NCI-H146 treated with DMSO at 0.1 percent for 48 hours (cell line): ENCODE measurements around the gene TSNAXIP1.

Experiments used
- DNase-seq: peaks from one replicate; lab custom pipeline; 2025; ENCODE audit not compliant: unreplicated experiment; lab: John Stamatoyannopoulos, UW

Gene TSNAXIP1

DNA sequence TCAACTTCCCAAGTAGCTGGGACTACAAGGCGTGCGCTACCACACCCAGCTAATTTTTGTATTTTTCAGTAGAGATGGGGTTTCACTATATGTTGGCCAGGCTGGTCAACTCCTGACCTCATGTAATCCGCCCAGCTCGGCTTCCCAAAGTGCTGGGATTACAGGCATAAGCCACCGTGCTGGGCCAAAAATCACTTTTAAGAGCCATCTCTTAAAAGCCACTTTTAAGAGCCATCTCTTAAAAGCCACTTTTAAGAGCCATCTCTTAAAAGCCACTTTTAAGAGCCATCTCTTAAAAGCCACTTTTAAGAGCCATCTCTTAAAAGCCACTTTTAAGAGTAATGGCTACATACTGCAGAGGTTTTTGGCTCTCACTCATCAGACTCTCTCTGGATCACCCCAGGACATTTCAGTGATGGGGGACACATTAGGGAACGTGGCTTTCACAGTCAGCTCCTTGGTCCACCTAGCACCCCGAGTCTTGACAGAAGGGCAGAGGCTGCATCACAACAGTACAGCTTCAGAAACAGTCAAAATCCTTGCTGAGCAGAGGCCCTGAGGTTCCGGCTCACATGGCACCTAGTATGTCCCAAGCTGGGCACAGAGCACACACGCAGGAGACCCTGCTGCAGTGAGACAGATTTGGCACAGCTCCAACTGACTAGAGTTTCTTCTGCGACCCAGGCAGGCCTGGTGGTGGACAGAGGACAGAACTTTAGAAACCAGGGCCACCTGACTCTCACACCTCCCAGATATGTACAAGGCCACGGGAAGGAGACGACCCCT lies 23.9 kb upstream of the TSNAXIP1 start:
- no peak for DNase-seq

DNA sequence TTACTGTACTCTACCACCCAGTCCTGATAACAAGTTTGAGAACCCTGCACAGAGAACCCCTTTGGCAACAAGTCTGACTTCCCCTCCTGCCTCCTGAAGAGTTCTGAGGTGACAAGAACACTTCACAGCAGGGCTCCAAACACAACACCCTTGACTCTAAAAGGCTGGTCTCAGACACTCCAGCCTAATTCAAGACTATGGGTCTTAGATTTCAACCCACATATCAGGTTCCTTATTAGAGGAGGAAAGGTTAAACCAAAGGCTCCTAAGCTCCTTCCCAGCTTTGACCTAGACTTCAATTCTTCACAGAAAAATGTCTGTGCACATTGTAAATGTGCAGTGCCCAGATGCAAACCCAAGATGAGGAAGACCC lies 23.4 kb upstream of the TSNAXIP1 start:
- no peak for DNase-seq

DNA sequence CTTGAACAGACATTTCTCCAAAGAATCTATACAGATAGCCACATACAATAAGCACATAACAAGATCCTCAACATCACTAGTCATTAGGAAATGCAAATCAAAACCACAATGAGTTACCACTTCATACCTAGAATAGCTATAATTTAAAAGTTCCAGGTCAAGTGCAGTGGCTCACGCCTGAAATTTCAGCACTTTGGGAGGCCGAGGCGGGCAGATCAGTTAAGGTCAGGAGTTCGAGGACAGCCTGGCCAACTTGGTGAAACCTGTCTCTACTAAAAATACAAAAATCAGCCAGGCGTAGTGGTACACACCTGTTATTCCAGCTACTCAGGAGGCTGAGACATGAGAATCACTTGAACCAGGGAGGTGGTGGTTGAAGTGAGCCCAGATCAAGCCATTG lies 20.2 kb upstream of the TSNAXIP1 start:
- no peak for DNase-seq

DNA sequence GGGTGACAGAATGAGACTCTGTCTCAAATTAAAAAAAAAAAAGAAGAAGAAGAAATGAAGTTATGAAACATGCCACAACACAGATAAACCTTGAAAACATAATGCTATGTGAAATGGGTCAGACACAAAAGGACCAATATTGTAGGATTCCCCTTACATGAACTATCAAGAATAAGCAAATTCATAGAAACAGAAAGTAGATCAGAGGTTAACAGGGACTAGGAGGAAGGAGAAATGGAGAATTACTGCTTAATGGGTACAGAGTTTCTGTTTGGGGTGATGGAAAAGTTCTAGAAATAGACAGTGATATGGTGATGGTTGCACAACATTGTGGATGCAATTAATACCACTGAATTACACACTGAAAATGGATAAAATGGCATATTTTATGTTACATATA lies 16.6 kb upstream of the TSNAXIP1 start:
- DNase-seq = no peak

DNA sequence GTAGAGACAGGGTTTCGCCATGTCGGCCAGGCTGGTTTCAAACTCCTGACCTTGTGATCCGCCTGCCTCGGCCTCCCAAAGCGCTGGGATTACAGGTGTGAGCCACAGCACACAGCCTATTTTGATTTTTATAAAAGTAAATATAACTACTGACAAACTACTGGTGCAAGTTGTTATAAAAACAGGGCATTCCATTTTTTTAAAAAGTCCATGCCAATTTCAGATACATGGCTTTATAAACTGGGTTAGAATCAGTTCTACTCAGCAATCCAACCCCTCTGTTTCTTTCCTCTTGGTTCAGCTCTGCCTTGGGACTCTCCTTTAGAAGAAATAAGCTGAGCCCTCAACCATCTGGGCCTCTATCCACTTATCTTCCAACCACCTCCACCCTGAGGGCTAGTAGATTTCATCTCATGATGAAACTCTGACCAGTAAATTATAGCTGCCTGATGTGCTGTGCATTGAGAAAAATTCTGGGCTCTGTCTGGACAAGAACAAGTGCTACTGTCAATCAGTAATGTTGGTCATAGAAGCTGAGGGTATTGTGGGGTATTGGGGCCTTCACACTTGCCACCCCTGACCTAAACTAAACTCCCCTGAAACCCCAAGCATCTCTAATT lies 10.5 kb upstream of the TSNAXIP1 start:
- no peak for DNase-seq

DNA sequence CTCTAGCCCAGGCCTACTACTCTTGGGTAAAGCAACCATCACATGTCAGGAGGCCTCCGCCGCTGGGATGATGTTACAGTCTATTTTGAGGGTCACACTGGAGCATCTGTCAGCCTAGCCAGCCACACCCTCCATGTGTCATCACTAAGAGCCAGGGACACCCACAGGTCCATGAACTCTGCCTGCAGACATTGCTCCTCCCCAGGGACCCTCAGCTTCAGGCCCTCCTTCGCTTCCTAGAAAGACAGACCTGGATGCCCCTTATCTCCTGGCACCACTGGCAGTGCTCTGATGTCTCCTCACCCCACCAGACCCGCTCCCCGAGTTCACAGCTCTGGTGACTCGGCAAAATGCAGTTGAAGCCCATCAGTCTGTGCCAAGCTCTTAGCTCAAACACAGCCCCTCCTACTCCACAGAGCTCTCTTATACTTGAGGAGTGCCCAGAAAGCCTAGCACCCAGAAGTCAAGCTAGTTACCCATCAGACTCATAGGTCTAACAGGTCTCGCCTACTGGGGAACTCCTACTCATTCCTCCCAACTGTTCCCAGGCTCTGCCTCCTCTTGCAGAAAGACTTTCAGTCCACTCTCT lies 6.3 kb upstream of the TSNAXIP1 start:
- no peak for DNase-seq

DNA sequence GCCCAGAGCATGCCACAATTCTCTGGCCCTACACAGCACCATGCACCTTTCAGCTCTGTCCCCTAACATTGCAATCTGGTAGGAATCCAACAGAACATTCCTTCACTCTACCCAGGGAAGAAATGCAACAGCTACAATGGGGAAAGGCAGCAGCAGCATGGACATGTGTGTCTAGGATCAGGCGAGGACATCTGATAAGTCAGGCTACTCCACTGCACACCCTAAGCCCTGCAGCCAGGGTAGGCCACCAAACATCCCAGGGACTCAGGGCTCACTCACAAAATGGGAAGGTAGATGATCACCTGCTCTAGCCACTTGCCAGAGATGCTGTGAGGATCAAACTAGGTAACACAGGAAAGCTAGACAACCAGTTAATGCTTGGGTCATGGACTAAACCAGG lies 5.4 kb upstream of the TSNAXIP1 start:
- no peak for DNase-seq

DNA sequence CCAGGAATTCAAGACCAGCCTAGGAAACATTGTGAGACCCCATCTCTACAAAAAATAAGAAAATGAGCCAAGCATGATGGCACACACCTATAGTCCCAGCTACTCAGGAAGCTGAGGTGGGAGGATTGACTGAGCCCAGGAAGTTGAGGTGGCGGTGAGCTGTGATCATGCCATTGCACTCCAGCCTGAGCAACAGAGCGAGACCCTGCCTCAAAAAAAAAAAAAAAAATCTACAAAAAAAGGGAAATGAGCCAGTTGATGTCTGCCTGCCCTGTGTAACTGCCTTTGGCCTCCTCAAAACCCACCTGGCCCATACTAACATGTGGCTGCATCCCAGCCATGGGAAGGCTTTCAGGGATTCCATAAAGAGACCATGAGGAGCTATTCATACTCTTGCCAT lies 4.8 kb upstream of the TSNAXIP1 start:
- DNase-seq = no peak

DNA sequence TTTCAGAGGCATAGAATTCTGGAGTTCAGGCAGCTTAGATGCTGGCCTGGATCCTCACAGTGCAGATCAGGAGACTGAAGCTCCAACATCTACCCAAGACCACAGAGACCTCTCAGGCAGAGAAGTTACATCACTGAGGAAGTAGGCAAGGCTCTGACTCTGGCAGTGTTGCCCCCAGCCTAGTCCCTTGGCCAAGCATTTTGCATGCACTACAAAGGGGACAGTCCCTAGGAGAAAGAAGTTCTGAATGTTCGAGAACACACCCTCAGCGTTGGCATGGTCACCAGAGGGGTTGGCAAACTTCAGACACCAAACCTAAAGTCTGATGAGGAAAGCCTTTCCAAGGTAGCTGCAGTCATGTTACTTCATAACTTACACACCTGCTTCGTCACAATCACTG lies 2.8 kb upstream of the TSNAXIP1 start:
- DNase-seq = no peak

DNA sequence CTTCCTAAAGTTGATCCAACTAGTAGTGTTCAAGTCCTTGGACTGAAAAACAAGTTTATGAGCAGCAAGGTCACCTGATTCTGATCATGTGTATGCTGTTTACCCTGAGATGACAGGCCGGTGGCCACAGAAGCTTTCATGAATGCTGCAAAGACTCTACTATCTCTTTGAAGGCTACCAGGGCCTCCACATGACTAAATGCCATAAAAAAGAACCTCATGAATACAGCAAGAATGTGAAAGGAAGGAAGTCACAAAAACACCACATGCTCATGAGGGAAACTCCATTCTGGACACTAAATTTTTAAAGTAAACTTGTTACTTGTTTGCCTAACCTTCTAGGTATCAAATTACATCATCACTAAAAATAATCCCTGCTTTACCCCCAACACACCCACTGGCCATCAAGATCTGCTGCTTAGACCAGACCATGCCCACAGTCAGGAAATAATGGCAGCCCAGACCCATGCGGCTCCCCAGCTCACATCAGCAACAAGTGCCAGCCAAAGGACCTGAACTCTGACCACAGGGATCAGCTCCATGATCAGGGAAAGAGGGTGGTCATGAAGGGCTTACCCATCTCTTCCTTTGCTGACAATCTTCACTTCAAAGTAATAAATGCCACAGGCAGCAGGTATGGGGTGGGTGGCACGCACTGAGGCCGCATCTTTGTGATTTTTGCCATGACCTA lies 1.7 kb upstream of the TSNAXIP1 start:
- DNase-seq = no peak

DNA sequence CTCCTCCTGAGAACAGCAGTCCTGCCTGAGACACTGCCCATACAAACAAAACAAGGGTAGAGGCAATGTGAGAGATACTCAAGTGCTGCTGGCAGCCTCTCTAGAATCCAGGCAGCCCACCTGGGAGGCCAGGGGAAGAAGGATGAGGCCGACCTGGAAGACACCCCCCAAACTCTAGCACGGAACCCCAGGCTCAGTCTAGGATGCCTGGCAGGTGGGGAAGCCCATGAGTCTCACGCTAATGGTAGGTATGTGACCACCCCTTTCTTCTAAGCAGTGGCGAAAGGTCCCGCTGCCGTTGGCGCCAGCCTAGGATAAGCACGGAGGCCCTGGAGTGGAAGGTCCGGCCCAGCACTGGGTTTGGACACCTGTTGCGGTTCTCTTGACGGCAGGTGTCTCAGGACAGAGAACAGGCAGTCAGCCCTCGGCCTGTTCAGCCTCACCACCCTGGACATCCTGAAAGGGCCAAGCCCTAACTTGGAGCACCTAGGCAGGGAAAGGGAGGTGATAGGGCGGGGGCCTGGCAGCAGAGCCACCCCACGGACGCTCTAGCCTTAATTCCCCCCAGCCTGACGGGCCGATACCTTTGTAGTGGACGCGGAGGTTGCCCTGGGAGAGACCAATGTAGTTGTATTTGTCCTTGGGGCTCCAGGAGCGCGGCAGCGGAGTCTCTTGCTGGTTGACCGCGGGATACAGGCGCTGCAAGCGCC lies 816 bp upstream of the TSNAXIP1 start:
- DNase-seq = no peak

DNA sequence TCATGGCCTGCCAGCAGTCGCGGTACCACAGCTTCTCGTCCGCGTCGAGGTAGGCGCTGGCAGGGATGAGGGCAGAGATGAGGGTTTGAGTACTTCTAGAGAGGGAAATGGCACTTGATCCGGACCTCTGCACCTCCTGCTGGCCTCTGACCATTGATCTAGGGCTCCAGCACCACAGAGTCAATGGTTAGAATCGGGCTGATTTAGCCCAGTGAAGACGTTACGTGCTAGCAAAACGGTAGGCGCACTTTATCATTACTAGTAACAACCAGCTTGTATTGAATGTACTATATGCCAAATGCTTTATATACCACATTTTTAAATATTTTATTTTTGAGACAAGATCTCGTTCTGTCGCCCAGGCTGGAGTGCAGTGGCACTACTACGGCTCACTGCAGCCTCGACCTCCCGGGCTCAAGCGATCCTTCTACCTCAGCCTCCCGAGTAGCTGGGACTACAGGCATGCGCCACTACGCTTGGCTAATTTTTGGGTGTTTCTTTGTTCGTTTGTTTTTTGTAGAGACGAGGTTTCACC lies 526 bp downstream of the TSNAXIP1 start:
- no peak for DNase-seq

DNA sequence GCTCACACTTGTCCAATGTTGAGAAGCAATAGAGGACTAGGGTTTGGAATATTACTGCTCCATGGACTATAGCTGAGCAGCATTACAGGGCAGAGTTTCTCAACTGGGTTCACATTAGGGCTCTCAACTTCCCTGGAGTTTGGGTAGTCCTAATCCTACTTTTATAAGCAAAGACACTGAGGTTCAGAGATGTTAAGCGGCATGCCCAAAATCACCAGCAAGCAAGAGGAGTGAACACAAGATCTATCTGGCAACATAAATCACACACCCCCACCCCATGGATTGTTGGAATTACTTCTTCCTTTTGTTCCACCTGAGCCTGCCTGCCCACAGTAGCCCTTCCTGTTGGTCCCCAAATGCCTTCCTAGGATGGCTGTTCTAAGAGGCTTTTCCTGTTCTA lies 5.2 kb downstream of the TSNAXIP1 start:
- no peak for DNase-seq

DNA sequence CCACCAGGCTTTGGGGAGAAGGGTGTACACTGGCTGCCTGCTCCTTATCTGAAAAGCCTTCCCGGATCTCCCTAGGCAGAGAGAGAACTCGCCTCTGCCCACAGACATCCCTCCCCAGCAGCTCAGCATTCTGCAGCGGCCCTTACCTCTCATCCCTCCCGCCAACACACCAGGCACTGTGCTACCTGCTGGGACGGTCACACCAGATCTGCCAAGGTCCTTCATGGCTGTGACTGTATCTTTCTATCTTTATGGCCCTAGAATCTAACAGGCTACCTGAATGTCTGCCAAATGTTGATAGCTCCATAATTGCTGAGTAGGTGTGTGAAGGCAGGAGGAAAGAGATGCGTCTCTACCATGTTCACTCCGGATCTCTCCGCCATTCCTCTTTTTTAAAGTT lies 7.9 kb downstream of the TSNAXIP1 start:
- DNase-seq = no peak

DNA sequence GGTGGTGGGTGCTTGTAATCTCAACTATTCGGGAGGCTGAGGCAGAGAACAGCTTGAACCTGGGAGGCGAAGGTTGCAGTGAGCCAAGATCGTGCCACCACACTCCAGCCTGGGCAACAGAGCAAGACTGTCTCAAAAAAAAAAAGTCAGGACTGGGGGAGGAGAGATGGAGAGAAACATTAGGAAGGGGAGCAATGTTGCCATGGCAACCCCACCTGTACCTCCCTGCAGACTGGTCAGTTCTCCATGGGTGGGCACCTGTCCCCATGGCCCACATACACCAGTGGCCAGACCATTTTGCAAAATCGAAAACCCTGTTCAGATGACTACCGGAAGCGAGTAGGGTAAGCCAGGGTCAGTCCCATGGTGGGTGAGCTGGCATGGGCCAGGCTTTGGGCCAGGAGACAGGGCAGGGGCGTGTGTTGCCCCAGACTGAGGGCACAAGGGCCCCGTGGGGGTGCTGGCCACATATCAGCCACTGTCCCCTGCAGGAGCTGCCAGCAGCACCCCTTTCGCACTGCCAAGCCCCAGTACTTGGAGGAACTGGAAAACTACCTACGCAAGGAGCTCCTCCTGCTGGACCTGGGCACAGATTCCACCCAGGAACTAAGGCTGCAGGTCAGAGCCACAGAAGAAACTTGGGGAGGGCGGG lies 14.0 kb downstream of the TSNAXIP1 start:
- DNase-seq = no peak

DNA sequence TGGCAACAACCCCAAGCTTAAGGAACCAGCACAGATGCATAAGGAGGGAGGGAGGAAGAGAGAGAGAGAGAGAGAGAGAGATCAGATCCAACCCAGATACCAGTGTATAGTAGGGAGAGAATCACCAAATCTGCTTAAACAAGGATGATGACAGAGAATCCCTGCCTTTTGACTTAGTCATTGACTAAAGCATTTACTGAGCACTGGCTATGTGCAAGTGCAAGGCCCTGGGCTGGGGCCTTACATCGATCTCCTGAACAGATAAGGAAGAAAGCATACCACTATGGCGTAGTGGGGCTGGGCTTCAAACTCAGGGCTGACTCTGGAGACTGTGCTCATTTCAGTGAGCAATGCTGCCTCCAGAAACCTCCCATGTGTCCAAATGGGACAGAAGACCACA lies 15.8 kb downstream of the TSNAXIP1 start:
- DNase-seq = no peak

DNA sequence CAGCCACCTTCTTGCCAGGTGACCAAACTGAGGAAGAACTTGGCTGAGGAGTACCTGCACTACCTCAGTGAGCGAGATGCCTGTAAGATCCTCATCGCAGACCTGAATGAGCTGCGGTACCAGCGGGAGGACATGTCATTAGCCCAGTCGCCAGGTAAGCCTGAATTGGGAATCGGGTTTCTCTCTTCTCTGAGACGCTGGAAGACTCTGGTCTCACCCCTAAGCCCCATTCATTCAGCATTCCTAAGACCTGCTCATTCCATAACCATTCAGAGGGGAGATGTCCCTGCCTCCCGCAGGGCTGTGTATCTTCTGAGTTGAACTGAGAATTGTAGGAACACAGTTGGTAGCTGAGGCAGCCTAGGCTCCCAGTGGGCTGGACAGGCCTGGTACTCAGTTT lies 18.4 kb downstream of the TSNAXIP1 start:
- DNase-seq = no peak

DNA sequence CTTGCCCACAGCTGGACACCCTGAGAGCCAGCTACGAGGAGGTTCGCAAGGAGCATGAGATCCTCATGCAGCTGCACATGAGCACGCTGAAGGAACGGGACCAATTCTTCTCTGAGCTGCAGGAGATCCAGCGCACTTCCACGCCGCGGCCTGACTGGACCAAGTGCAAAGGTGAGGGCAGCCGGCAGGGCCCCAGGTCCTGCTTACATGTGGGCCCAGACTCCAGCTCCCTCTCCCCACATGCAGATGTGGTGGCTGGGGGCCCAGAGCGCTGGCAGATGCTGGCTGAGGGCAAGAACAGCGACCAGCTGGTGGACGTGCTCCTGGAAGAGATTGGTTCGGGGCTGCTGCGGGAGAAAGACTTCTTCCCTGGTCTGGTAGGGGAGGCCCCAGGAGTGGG lies 19.2 kb downstream of the TSNAXIP1 start:
- no peak for DNase-seq

DNA sequence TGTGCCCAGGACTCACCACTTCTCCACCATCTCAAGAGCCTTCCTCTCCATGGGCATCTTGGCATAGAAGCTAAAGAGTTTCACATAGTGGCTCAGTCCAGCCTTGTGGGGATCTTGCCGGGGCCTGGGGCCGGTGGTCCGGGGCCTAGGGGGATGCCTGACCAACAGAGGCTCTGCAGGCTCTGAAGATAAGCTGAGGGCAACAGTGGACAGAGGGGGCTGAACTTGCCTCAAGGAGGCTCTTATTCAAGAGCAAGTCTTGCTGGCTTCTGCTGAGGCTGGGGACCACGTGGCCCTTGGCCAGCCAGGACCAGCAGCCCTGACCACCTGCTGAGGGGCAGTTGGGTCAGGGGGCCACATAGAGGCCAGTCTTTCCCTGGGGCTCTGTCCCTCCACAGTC lies 22.0 kb downstream of the TSNAXIP1 start:
- no peak for DNase-seq

DNA sequence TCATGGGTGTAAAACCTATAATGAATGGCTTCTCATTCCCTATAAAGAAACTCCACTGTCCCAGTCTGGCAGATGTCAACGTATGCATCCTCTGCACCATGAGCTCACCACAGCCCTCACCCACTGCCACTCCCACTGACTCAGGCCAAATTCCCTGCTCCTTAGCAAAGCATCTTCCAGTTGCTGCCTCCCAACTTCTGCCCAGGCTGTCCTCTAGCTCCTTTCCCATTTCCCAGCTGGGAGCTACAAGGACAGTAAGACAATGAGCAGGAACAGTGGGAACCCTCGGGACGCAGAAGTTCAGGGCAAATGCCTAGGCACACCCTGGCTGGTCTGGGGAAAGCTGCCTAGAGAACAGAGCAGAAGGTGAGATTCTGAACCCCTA lies 26.3 kb downstream of the TSNAXIP1 start:
- no peak for DNase-seq
